BJ (cell line): ENCODE data around the gene HSP90AB1. TPM values are rescaled to one million over a fixed set of nuclear protein-coding genes. Genes with fewer than 3 reads are reported as not detected.

Experiments
- CTCF ChIA-PET: fragments of 350-600 bp; formaldehyde crosslinking; extraction: SDS; loops from one replicate; lab custom pipeline; 2021; ENCODE audit warnings: antibody characterized with exemption, inconsistent platforms; lab: Yijun Ruan, JAX
- POLR2A ChIA-PET: fragments of 300-600 bp; sonication (Branson Sonifier 250); formaldehyde crosslinking; extraction: SDS; loops from one replicate; lab custom pipeline; 2021; ENCODE audit warnings: antibody characterized with exemption; lab: Charles Lee
- DNase-seq: peaks from one replicate; pipeline ENCODE4 v3.0.0-alpha.2; 2011; ENCODE audit warnings: low read depth
- H3K27me3 ChIP-seq: 2 replicates; pipeline ENCODE4 v1.6.0; 2011; ENCODE audit warnings: low read length; ENCODE audit not compliant: control insufficient read depth, insufficient read depth
- H3K36me3 ChIP-seq: 2 replicates; pipeline ENCODE4 v1.5.1; 2011; ENCODE audit warnings: low read length; ENCODE audit not compliant: control insufficient read depth, insufficient read depth
- H3K4me3 ChIP-seq: 2 replicates; pipeline ENCODE4 v1.5.1; 2011; ENCODE audit warnings: low read depth, mild to moderate bottlenecking, control low read depth, low read length
- CTCF ChIP-seq: IDR thresholded peaks from 2 replicates; pipeline ENCODE4 v1.5.1; 2011; ENCODE audit warnings: low read depth, mild to moderate bottlenecking, control low read depth, inconsistent platforms, low read length, moderate library complexity; ENCODE audit not compliant: insufficient read depth
- polyA plus RNA-seq: library from polyadenylated mRNA; depleted of rRNA; stranded (reverse); fragments of >200 nt; gene quantifications from 2 replicates; pipeline ENCODE4 v1.2.3, GENCODE V29; 2011

Gene HSP90AB1
- polyA plus RNA-seq, 1 experiment: 578 TPM

- peaks cover 26% of the 10 kb centered on the region for H3K27me3 ChIP-seq
- TF ChIP-seq CTCF: no peak
- no peak for DNase-seq
- H3K4me3 ChIP-seq: peak overlapping the region; percentile 30
- POLR2A ChIA-PET: no interaction called here
- CTCF ChIA-PET: interaction anchor here (0.9 to 2.6 kb wide), 9 partner anchors 7 to 129 kb away, joined by 3 to 15 read pairs (median 4); partner anchors contain the start of gene AARS2
- peaks cover 11% of the 10 kb centered on the region for H3K36me3 ChIP-seq
Measured at GRCh38 chr6:44297063-44298038, 50.5 kb downstream of the HSP90AB1 start.

- peaks cover 16% of the 10 kb centered on the region for H3K36me3 ChIP-seq
- no peak overlapping the region for H3K4me3 ChIP-seq
- DNase-seq: no peak
- no peak for TF ChIP-seq CTCF
- H3K27me3 ChIP-seq: peaks cover 21% of the 10 kb centered on the region
- CTCF ChIA-PET: interaction anchor here (1.1 to 2.6 kb wide), 5 partner anchors 9 to 77 kb away, joined by 3 to 11 read pairs (median 4); partner anchors contain the start of gene AARS2
- POLR2A ChIA-PET: no interaction called here
Measured at GRCh38 chr6:44298055-44298803, 51.3 kb downstream of the HSP90AB1 start.

GRCh38 chr6:44298864-44299263 is 52.0 kb downstream of the HSP90AB1 start:
- Histone ChIP-seq H3K4me3 (no peak overlapping the region), H3K27me3 (peaks cover 21% of the 10 kb centered on the region), H3K36me3 (peaks cover 22% of the 10 kb centered on the region)
- no peak for TF ChIP-seq CTCF
- ChIA-PET POLR2A (no interaction called here), CTCF (interaction anchor here (0.6 to 2.6 kb wide), 6 partner anchors 8 to 77 kb away, joined by 3 to 11 read pairs (median 4); partner anchors contain the start of gene AARS2)
- DNase-seq: no peak

GRCh38 chr6:44300292-44300823 is 53.5 kb downstream of the HSP90AB1 start:
- TF ChIP-seq CTCF: no peak
- Histone ChIP-seq H3K36me3 (peaks cover 35% of the 10 kb centered on the region), H3K4me3 (no peak overlapping the region), H3K27me3 (peaks cover 16% of the 10 kb centered on the region)
- no peak for DNase-seq
- ChIA-PET POLR2A (no interaction called here), CTCF (interaction anchor here (1.6 to 5.8 kb wide), 3 partner anchors 13 to 33 kb away, joined by 3 to 47 read pairs (median 11); partner anchors contain the start of gene AARS2)
